Measurements from ENCODE around the gene CAMK2A. TPM values are rescaled to one million over a fixed set of nuclear protein-coding genes. Genes with fewer than 3 reads are reported as not detected.

CAMK2A gene
- polyA plus RNA-seq, 1 donor (not counting 4 experiments of a cell fraction or from before 2014, with no cell fraction given) = 0.05 TPM

- FAIRE-seq = no peak
- Histone ChIP-seq H3K79me2 (ENCODE audit: control insufficient read depth, insufficient read depth, low read length) (no peaks in the 10 kb centered on the region), H3K36me3 (ENCODE audit: control insufficient read depth in 2 of 2, extremely low read depth in 1 of 2, insufficient read depth in 2 of 2, low read length in 2 of 2) (no peaks in the 10 kb centered on the region), H3K9me3 (ENCODE audit: control insufficient read depth, low read depth, low read length) (no peaks in the 10 kb centered on the region), H3K27ac (ENCODE audit: control insufficient read depth, insufficient read depth, low read length) (no peak overlapping the region), H3K27me3 (ENCODE audit: control insufficient read depth, extremely low read depth, insufficient read depth, low read length) (no peaks in the 10 kb centered on the region), H2AFZ (ENCODE audit: control insufficient read depth, low read length) (no peak overlapping the region), H3K9ac (ENCODE audit: control insufficient read depth, extremely low read depth, insufficient read depth, low read length) (no peak overlapping the region), H4K20me1 (ENCODE audit: control insufficient read depth, extremely low read depth, insufficient read depth, low read length) (no peaks in the 10 kb centered on the region), H3K4me1 (ENCODE audit: control insufficient read depth, extremely low read depth, insufficient read depth, low read length) (no peaks in the 10 kb centered on the region), H3K4me2 (ENCODE audit: control insufficient read depth, extremely low read depth, insufficient read depth, low read depth, low read length) (no peak overlapping the region), H3K9me1 (ENCODE audit: control insufficient read depth, extremely low read depth, insufficient read depth, low read length) (no peaks in the 10 kb centered on the region), H3K4me3 (ENCODE audit: control insufficient read depth in 2 of 3, extremely low read depth in 1 of 3, insufficient read depth in 2 of 3, low read depth in 1 of 3, low read length in 3 of 3) (no peak overlapping the region)
- TF ChIP-seq, protein P1, sequence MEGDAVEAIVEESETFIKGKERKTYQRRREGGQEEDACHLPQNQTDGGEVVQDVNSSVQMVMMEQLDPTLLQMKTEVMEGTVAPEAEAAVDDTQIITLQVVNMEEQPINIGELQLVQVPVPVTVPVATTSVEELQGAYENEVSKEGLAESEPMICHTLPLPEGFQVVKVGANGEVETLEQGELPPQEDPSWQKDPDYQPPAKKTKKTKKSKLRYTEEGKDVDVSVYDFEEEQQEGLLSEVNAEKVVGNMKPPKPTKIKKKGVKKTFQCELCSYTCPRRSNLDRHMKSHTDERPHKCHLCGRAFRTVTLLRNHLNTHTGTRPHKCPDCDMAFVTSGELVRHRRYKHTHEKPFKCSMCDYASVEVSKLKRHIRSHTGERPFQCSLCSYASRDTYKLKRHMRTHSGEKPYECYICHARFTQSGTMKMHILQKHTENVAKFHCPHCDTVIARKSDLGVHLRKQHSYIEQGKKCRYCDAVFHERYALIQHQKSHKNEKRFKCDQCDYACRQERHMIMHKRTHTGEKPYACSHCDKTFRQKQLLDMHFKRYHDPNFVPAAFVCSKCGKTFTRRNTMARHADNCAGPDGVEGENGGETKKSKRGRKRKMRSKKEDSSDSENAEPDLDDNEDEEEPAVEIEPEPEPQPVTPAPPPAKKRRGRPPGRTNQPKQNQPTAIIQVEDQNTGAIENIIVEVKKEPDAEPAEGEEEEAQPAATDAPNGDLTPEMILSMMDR (optimal IDR thresholded peaks at IDR 0.05 in 1 of 3, IDR thresholded peaks at IDR 0.05 in 1 of 3, conservative IDR thresholded peaks at IDR 0.05 in 1 of 3; ENCODE audit: extremely low read depth in 1 of 3, insufficient read depth in 2 of 3, low read length in 3 of 3) = no peak
- TF ChIP-seq EZH2 (IDR thresholded peaks at IDR 0.05; ENCODE audit: low read length) = no peak
- dilution Hi-C loops (cut with MboI; ENCODE audit: extremely low pct_ligation_motif_present, low sequenced_read_pairs) = no loop called here
- DNase-seq (ENCODE audit: low read depth, low spot score) = no peak
Observed at GRCh38 chr5:150255659-150256409, 33.7 kb downstream of the CAMK2A start.

- Histone ChIP-seq H3K4me1 (ENCODE audit: control insufficient read depth, extremely low read depth, insufficient read depth, low read length) (no peaks in the 10 kb centered on the region), H3K27me3 (ENCODE audit: control insufficient read depth, extremely low read depth, insufficient read depth, low read length) (no peaks in the 10 kb centered on the region), H2AFZ (ENCODE audit: control insufficient read depth, low read length) (no peak overlapping the region), H4K20me1 (ENCODE audit: control insufficient read depth, extremely low read depth, insufficient read depth, low read length) (no peaks in the 10 kb centered on the region), H3K9me3 (ENCODE audit: control insufficient read depth, low read depth, low read length) (no peaks in the 10 kb centered on the region), H3K9ac (ENCODE audit: control insufficient read depth, extremely low read depth, insufficient read depth, low read length) (no peak overlapping the region), H3K79me2 (ENCODE audit: control insufficient read depth, insufficient read depth, low read length) (no peaks in the 10 kb centered on the region), H3K36me3 (ENCODE audit: control insufficient read depth in 2 of 2, extremely low read depth in 1 of 2, insufficient read depth in 2 of 2, low read length in 2 of 2) (no peaks in the 10 kb centered on the region), H3K4me3 (ENCODE audit: control insufficient read depth in 2 of 3, extremely low read depth in 1 of 3, insufficient read depth in 2 of 3, low read depth in 1 of 3, low read length in 3 of 3) (no peak overlapping the region), H3K27ac (ENCODE audit: control insufficient read depth, insufficient read depth, low read length) (no peak overlapping the region), H3K9me1 (ENCODE audit: control insufficient read depth, extremely low read depth, insufficient read depth, low read length) (no peaks in the 10 kb centered on the region), H3K4me2 (ENCODE audit: control insufficient read depth, extremely low read depth, insufficient read depth, low read depth, low read length) (no peak overlapping the region)
- FAIRE-seq (no peak), DNase-seq (ENCODE audit: low read depth, low spot score) (no peak)
- TF ChIP-seq, protein P1 (optimal IDR thresholded peaks at IDR 0.05 in 1 of 3, IDR thresholded peaks at IDR 0.05 in 1 of 3, conservative IDR thresholded peaks at IDR 0.05 in 1 of 3; ENCODE audit: extremely low read depth in 1 of 3, insufficient read depth in 2 of 3, low read length in 3 of 3) = no peak
- TF ChIP-seq EZH2 (IDR thresholded peaks at IDR 0.05; ENCODE audit: low read length) = no peak
- dilution Hi-C loops (cut with MboI; ENCODE audit: extremely low pct_ligation_motif_present, low sequenced_read_pairs) = no loop called here
Observed at GRCh38 chr5:150254774-150255173, 34.8 kb downstream of the CAMK2A start.
